Fibroblast of lung (primary cell): ENCODE results near the gene SH3BP2. TPM values are rescaled to one million over a fixed set of nuclear protein-coding genes. Genes with fewer than 3 reads are reported as not detected.

Experiments used
- DNase-seq, 2 donors: peaks; one replicate each; pipeline versions ENCODE4 v3.0.0 to v3.0.0-alpha.2; 2010; ENCODE audit warnings: low read depth in 2 of 2
- H2AFZ ChIP-seq: 2 replicates; pipeline ENCODE4 v1.5.1; 2012; ENCODE audit warnings: low read length, control low read depth, inconsistent platforms
- H3K27ac ChIP-seq: 2 replicates; pipeline ENCODE4 v1.5.1; 2011; ENCODE audit warnings: low read length, control low read depth; ENCODE audit not compliant: insufficient read depth
- H3K27me3 ChIP-seq: 2 replicates; pipeline ENCODE4 v1.5.1; 2011; ENCODE audit warnings: mild to moderate bottlenecking, low read length; ENCODE audit not compliant: control insufficient read depth, insufficient read depth
- H3K36me3 ChIP-seq: 2 replicates; pipeline ENCODE4 v1.5.1; 2011; ENCODE audit warnings: low read length; ENCODE audit not compliant: control insufficient read depth, insufficient read depth
- H3K4me1 ChIP-seq: 2 replicates; pipeline ENCODE4 v1.5.1; 2011; ENCODE audit warnings: low read length; ENCODE audit not compliant: control insufficient read depth, insufficient read depth; ENCODE audit errors: extremely low read depth
- H3K4me2 ChIP-seq: 2 replicates; pipeline ENCODE4 v1.5.1; 2011; ENCODE audit warnings: low read length, control low read depth; ENCODE audit not compliant: insufficient read depth; ENCODE audit errors: extremely low read depth
- H3K4me3 ChIP-seq, 4 experiments: fragments of 200-600 bp in 1 of 4; sonication (generic) in 1 of 4; replicated peaks in 1 of 4; 2 replicates each; pipeline ENCODE4 v1.5.1; 2011 to 2016; ENCODE audit warnings: low read length in 4 of 4, low read depth in 3 of 4, mild to moderate bottlenecking in 3 of 4, control low read depth in 2 of 4, inconsistent platforms in 1 of 4, mixed read lengths in 1 of 4; ENCODE audit not compliant: insufficient read depth in 1 of 4; ENCODE audit errors: control extremely low read depth in 1 of 4
- H3K79me2 ChIP-seq: 2 replicates; pipeline ENCODE4 v1.5.1; 2012; ENCODE audit warnings: mild to moderate bottlenecking, low read length, inconsistent platforms; ENCODE audit not compliant: control insufficient read depth, insufficient read depth
- H3K9ac ChIP-seq: 2 replicates; pipeline ENCODE4 v1.5.1; 2011; ENCODE audit warnings: mild to moderate bottlenecking, low read length, control low read depth; ENCODE audit not compliant: insufficient read depth
- H3K9me3 ChIP-seq: 2 replicates; pipeline ENCODE4 v1.5.1; 2012; ENCODE audit warnings: low read depth, low read length; ENCODE audit not compliant: control insufficient read depth, insufficient read depth
- H4K20me1 ChIP-seq: 2 replicates; pipeline ENCODE4 v1.5.1; 2011; ENCODE audit warnings: low read length; ENCODE audit not compliant: control insufficient read depth, insufficient read depth; ENCODE audit errors: extremely low read depth
- CTCF ChIP-seq, 2 donors: IDR thresholded peaks in 1 of 2; conservative IDR thresholded peaks in 1 of 2; 1 replicate in 1 of 2; 2 replicates in 1 of 2; pipeline ENCODE4 v1.5.1; 2011 to 2012; ENCODE audit warnings: low read length in 2 of 2, control low read depth in 1 of 2, inconsistent platforms in 1 of 2, low read depth in 1 of 2, mild to moderate bottlenecking in 1 of 2
- EZH2 ChIP-seq: IDR thresholded peaks from 2 replicates; pipeline ENCODE4 v1.5.1; 2012; ENCODE audit warnings: low read length, control low read depth, mild to moderate bottlenecking; ENCODE audit errors: missing control alignments
- polyA plus RNA-seq, 2 donors: library from polyadenylated mRNA; depleted of rRNA in 1 of 2; stranded (reverse) in 1 of 2; unstranded in 1 of 2; fragments of >200 nt; gene quantifications; 2 replicates each; pipeline ENCODE4 v1.2.1, GENCODE V29; 2011 to 2012; ENCODE audit warnings: missing spikeins in 1 of 2
- total RNA-seq: library from RNA; depleted of rRNA; stranded (reverse); fragments of >200 nt; gene quantifications from 2 replicates; pipeline ENCODE4 v1.2.1, GENCODE V29; 2014

The SH3BP2 gene
- total and polyA plus RNA-seq, 2 donors (not counting 1 experiment from before 2014, with no cell fraction given): 8.6 to 14.1 TPM

- Histone ChIP-seq H3K4me1 (peaks cover 18% of the 10 kb centered on the region), H3K27ac (no peak overlapping the region), H3K9me3 (no peaks in the 10 kb centered on the region), H3K4me2 (no peak overlapping the region), H3K9ac (no peak overlapping the region), H3K79me2 (peaks cover 4% of the 10 kb centered on the region), H3K36me3 (no peaks in the 10 kb centered on the region), H3K27me3 (no peaks in the 10 kb centered on the region), H3K4me3 (no peak overlapping the region), H2AFZ (no peak overlapping the region), H4K20me1 (no peaks in the 10 kb centered on the region)
- TF ChIP-seq EZH2: no peak
- TF ChIP-seq CTCF (conservative IDR thresholded peaks at IDR 0.05 in 1 of 2, IDR thresholded peaks at IDR 0.05 in 1 of 2; ENCODE audit: low read depth in 1 of 2, low read length in 2 of 2): no peak
- no peak for DNase-seq
Measured at GRCh38 chr4:2790583-2791517, 2.0 kb upstream of the SH3BP2 start.

GRCh38 chr4:2791518-2792395 is 1.1 kb upstream of the SH3BP2 start:
- Histone ChIP-seq H3K79me2 (peaks cover 4% of the 10 kb centered on the region), H3K4me2 (no peak overlapping the region), H4K20me1 (no peaks in the 10 kb centered on the region), H3K36me3 (no peaks in the 10 kb centered on the region), H3K9ac (no peak overlapping the region), H3K4me1 (peaks cover 21% of the 10 kb centered on the region), H3K4me3 (no peak overlapping the region), H3K27me3 (no peaks in the 10 kb centered on the region), H3K27ac (no peak overlapping the region), H3K9me3 (no peaks in the 10 kb centered on the region), H2AFZ (no peak overlapping the region)
- TF ChIP-seq CTCF (conservative IDR thresholded peaks at IDR 0.05 in 1 of 2, IDR thresholded peaks at IDR 0.05 in 1 of 2; ENCODE audit: low read depth in 1 of 2, low read length in 2 of 2) (no peak), EZH2 (no peak)
- DNase-seq: no peak

GRCh38 chr4:2792396-2792710 is 532 bp upstream of the SH3BP2 start:
- Histone ChIP-seq H3K27ac (no peak overlapping the region), H3K9me3 (no peaks in the 10 kb centered on the region), H4K20me1 (no peaks in the 10 kb centered on the region), H3K4me2 (no peak overlapping the region), H2AFZ (no peak overlapping the region), H3K79me2 (peaks cover 4% of the 10 kb centered on the region), H3K36me3 (peaks cover 2% of the 10 kb centered on the region), H3K27me3 (no peaks in the 10 kb centered on the region), H3K4me1 (peaks cover 21% of the 10 kb centered on the region), H3K4me3 (no peak overlapping the region), H3K9ac (no peak overlapping the region)
- no peak for DNase-seq
- no peak for TF ChIP-seq EZH2
- TF ChIP-seq CTCF (conservative IDR thresholded peaks at IDR 0.05 in 1 of 2, IDR thresholded peaks at IDR 0.05 in 1 of 2; ENCODE audit: low read depth in 1 of 2, low read length in 2 of 2): no peak
